Effector memory CD4-positive, alpha-beta T cell (primary cell): ENCODE data around the gene KPNA1.
"Not testable (repeated sequence)": the region's sequence is repeated elsewhere in the genome, so short reads cannot be mapped to it uniquely, and the experiment has no call there.

Experiments used
- DNase-seq, 3 donors: peaks; one replicate each; pipeline ENCODE4 v3.0.0-alpha.2; 2020
- H3K27ac ChIP-seq: 2 replicates; pipeline ENCODE4 v1.7.0; 2013; ENCODE audit warnings: mild to moderate bottlenecking, low read length, moderate library complexity; ENCODE audit not compliant: insufficient read depth, poor library complexity, severe bottlenecking
- H3K27me3 ChIP-seq: replicated peaks from 2 replicates; pipeline ENCODE4 v1.7.0; 2013; ENCODE audit warnings: mild to moderate bottlenecking, low read length; ENCODE audit not compliant: insufficient read depth, control insufficient read depth, poor library complexity, severe bottlenecking
- H3K36me3 ChIP-seq: 2 replicates; pipeline ENCODE4 v1.7.0; 2013; ENCODE audit warnings: mild to moderate bottlenecking, low read length, moderate library complexity; ENCODE audit not compliant: control insufficient read depth, insufficient read depth
- H3K4me1 ChIP-seq: 2 replicates; pipeline ENCODE4 v1.7.0; 2013; ENCODE audit warnings: low read length, mild to moderate bottlenecking; ENCODE audit not compliant: control insufficient read depth, insufficient read depth, poor library complexity, severe bottlenecking
- H3K4me3 ChIP-seq: 2 replicates; pipeline ENCODE4 v1.7.0; 2013; ENCODE audit warnings: low read length, low read depth, mild to moderate bottlenecking; ENCODE audit not compliant: insufficient read depth, poor library complexity, severe bottlenecking
- H3K9me3 ChIP-seq: 2 replicates; pipeline ENCODE4 v1.7.0; 2013; ENCODE audit warnings: mild to moderate bottlenecking, low read length, moderate library complexity; ENCODE audit not compliant: control insufficient read depth

The KPNA1 gene

DNA sequence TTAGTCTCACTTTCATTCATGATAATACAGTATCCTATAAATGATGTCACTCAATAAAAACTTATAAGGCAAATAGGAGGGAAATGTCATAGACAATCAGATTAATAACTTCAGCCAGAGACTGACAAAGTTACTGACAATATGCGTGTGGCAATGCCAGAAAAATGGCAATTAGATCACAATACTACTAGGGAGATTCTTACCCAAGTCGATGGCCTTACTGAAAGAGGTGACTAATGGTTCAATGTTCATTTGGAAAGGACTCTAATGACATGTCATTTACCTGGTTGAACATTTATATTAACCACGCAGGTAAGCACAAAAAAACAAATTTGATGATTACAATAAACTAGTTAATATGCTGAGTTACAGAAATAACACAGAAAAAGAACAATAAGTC is 52.9 kb downstream of the KPNA1 start:
- no peak overlapping the region for H3K4me3 ChIP-seq
- no peak for DNase-seq
- no peaks in the 10 kb centered on the region for H3K4me1 ChIP-seq
- peaks cover 53% of the 10 kb centered on the region for H3K36me3 ChIP-seq
- no peaks in the 10 kb centered on the region for H3K9me3 ChIP-seq
- H3K27ac ChIP-seq = no peak overlapping the region
- H3K27me3 ChIP-seq = no peaks in the 10 kb centered on the region

- Histone ChIP-seq H3K36me3 (peaks cover 43% of the 10 kb centered on the region), H3K4me1 (no peaks in the 10 kb centered on the region), H3K27me3 (no peaks in the 10 kb centered on the region), H3K4me3 (no peak overlapping the region), H3K9me3 (no peaks in the 10 kb centered on the region), H3K27ac (no peak overlapping the region)
- no peak for DNase-seq
Measured at GRCh38 chr3:122458992-122459391, 55.7 kb downstream of the KPNA1 start.

DNA sequence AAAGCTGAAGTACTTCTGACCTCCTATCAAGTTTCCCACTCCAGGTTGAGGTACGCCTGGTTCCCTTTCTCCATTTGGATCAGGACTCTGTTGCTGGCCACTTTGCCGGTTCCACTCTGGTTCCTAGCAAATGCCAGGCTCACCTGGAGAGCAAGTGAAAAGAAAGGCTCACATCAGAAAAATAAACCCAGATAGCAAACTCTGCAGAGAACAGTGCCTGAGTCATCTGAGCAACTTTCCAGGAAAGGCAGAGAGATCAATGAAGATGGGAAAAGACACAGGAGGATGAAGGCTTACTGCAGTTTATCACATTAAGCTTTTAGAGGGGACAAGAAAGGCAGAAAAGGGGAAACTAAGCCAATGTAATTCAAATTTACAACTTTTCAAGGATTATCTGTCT is 57.0 kb downstream of the KPNA1 start:
- Histone ChIP-seq H3K27me3 (no peaks in the 10 kb centered on the region), H3K27ac (no peak overlapping the region), H3K4me3 (no peak overlapping the region), H3K4me1 (no peaks in the 10 kb centered on the region), H3K36me3 (peaks cover 42% of the 10 kb centered on the region), H3K9me3 (no peaks in the 10 kb centered on the region)
- no peak for DNase-seq

DNA sequence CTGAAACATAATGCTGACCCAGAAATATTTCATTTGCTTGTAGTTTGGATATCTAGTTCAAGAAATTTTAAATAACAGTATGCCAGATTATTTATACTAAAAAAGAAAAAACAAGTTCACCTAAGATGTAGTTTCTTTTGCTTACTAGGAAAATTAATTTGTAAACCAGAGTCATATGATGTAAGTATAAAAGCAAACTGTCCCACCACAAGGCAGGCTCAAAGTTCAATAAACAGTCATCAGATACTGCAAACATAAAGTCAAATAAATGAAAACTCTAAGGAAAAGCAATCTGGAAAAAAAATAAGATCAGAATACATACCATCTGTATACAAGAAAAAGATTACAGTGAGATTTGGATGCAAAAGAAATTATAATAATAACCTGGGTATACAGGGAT is 58.7 kb downstream of the KPNA1 start:
- Histone ChIP-seq H3K36me3 (peaks cover 45% of the 10 kb centered on the region), H3K9me3 (no peaks in the 10 kb centered on the region), H3K27ac (no peak overlapping the region), H3K4me3 (no peak overlapping the region), H3K4me1 (no peaks in the 10 kb centered on the region), H3K27me3 (no peaks in the 10 kb centered on the region)
- no peak for DNase-seq

DNA sequence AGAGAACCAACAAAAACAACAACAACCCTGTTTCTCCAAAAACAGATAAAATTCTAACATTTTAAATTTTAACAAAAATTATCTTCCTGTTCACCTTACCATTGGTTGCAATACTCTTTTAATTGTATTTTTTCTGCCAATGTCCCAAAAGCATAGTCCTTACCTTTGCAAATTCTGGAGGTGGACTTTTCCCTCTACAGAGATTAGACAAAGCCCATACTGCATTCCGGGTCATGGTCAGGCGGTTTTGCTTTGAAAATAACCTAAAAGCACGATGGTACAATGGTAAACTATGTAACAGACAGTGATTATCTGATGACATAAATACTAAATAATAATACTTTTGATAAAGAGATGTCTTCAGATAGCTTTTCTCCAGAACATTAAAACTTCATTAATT is 63.4 kb downstream of the KPNA1 start:
- H3K27me3 ChIP-seq = no peaks in the 10 kb centered on the region
- H3K36me3 ChIP-seq = peaks cover 41% of the 10 kb centered on the region
- no peak for DNase-seq
- no peak overlapping the region for H3K4me3 ChIP-seq
- no peaks in the 10 kb centered on the region for H3K4me1 ChIP-seq
- H3K27ac ChIP-seq = no peak overlapping the region
- no peaks in the 10 kb centered on the region for H3K9me3 ChIP-seq

GRCh38 chr3:122448218-122448617 is 66.5 kb downstream of the KPNA1 start:
- not testable (repeated sequence) for H3K4me3 ChIP-seq, H3K27me3 ChIP-seq, H3K27ac ChIP-seq, H3K4me1 ChIP-seq, H3K9me3 ChIP-seq, DNase-seq
- peaks cover 48% of the 10 kb centered on the region for H3K36me3 ChIP-seq

DNA sequence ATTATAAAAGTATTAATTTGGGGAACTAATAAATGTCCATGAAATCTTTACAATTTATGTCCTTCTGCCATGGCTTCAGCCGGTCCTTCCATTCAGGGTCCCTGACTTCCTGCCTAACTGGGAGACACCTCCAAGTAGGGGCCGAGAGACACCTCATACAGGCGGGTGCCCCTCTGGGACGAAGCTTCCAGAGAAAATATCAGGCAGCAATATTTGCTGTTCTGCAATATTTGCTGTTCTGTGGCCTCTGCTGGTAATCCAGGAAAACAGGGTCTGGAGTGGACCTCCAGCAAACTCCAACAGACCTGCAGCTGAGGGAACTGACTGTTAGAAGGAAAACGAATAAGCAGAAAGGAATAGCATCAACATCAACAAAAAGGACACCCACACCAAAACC is 70.2 kb downstream of the KPNA1 start:
- not testable (repeated sequence) for H3K9me3 ChIP-seq, DNase-seq, H3K4me1 ChIP-seq, H3K4me3 ChIP-seq, H3K27ac ChIP-seq, H3K27me3 ChIP-seq
- peaks cover 40% of the 10 kb centered on the region for H3K36me3 ChIP-seq

GRCh38 chr3:122443762-122444490 is 70.8 kb downstream of the KPNA1 start:
- DNase-seq, H3K4me3 ChIP-seq: not testable (repeated sequence)
- peaks cover 40% of the 10 kb centered on the region for H3K36me3 ChIP-seq

DNA sequence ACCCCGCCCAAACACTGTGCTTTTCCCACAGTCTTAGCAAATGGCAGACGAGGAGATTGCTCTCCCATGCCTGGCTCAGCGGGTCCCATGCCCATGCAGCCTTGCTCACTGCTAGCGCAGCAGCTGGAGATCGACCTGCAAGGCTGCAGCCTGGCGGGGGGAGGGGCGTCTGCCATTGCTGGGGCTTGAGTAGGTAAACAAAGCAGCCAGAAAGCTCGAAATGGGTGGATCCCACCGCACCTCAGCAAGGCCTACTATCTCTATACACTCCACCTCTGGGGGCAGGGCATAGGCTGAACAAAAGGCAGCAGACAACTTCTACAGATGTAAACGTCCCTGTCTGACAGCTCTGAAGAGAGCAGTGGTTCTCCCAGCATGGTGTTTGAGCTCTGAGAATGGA is 71.6 kb downstream of the KPNA1 start:
- H3K4me3 ChIP-seq = no peak overlapping the region
- peaks cover 39% of the 10 kb centered on the region for H3K36me3 ChIP-seq
- H3K9me3 ChIP-seq = no peaks in the 10 kb centered on the region
- H3K27me3 ChIP-seq = no peaks in the 10 kb centered on the region
- DNase-seq = no peak
- H3K4me1 ChIP-seq = no peaks in the 10 kb centered on the region
- no peak overlapping the region for H3K27ac ChIP-seq

More at GRCh38 chr3:122443762-122444490, 70.8 kb downstream of the KPNA1 start:
- not testable (repeated sequence) for H3K4me1 ChIP-seq, H3K27ac ChIP-seq, H3K27me3 ChIP-seq, H3K9me3 ChIP-seq

- Histone ChIP-seq H3K36me3 (peaks cover 59% of the 10 kb centered on the region), H3K27me3 (no peaks in the 10 kb centered on the region), H3K9me3 (peaks cover 3% of the 10 kb centered on the region), H3K4me3 (no peak overlapping the region), H3K4me1 (no peaks in the 10 kb centered on the region), H3K27ac (no peak overlapping the region)
- DNase-seq = no peak
Measured at GRCh38 chr3:122435950-122436349, 78.8 kb downstream of the KPNA1 start.
